ENCODE measurements around the gene MED20. TPM values are rescaled to one million over a fixed set of nuclear protein-coding genes. Genes with fewer than 3 reads are reported as not detected.
A peak's percentile ranks its signal among the peaks of the same experiment; 100 is the strongest.

Gene MED20
- total RNA-seq, 2 experiments from 2014 or later = 24.0 to 27.4 TPM

DNA sequence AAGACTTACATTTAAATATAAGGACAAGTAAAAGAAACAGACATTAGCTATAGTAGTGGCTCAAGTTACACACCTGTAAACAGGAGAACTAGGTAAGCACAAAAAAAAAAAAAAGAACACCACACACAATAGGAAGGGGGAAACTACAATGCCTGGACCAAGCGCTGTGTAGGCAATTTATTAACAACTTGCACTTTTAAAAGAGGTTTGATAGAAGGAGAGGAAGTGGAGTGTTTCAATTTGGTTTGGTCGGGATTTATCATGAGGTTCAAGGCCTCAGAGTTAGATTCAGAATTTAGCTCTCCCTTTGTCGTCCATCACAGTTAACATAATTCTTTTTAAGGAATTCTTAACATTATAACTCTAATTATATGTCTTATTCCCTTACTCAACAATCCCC lies 24.7 kb downstream of the MED20 start:
- Mint-ChIP-seq H3K9me3 (no peaks in the 10 kb centered on the region), H3K4me1 (ENCODE audit: low read depth) (peaks cover 11% of the 10 kb centered on the region), H3K27ac (peak overlapping the region; percentile 91), H3K27me3 (ENCODE audit: low read depth) (no peaks in the 10 kb centered on the region), H3K4me3 (no peak overlapping the region), H3K36me3 (ENCODE audit: low read depth) (no peaks in the 10 kb centered on the region)
- DNase-seq = no peak
- intact Hi-C loops (cut with micrococcal nuclease) = no loop called here
- CTCF ChIA-PET = interaction anchor here (0.5 to 1.8 kb wide), 6 partner anchors 25 to 688 kb away, joined by 3 to 10 read pairs (median 4); partner anchors contain the start of genes BYSL and MED20

- Mint-ChIP-seq H3K27me3 (ENCODE audit: low read depth) (no peaks in the 10 kb centered on the region), H3K9me3 (no peaks in the 10 kb centered on the region), H3K36me3 (ENCODE audit: low read depth) (no peaks in the 10 kb centered on the region), H3K4me1 (ENCODE audit: low read depth) (peaks cover 11% of the 10 kb centered on the region), H3K4me3 (no peak within 1 kb of the TSS), H3K27ac (peak within 1 kb of the TSS; percentile 91)
- CTCF ChIA-PET = interaction anchor here (0.6 to 1.8 kb wide), 6 partner anchors 26 to 153 kb away, joined by 3 to 10 read pairs (median 4); partner anchors contain the start of genes BYSL and MED20
- peak; percentile 93 for DNase-seq
- intact Hi-C loops (cut with micrococcal nuclease) = loop anchor here (1.0 to 2.0 kb wide), 5 partner anchors 26 to 149 kb away; partner anchors contain the start of genes BYSL, MED20 and TOMM6
Observed at GRCh38 chr6:41895300-41896233, 25.4 kb downstream of the MED20 start, which contains the start of gene USP49. Gene USP49, minus strand, starts transcription at chr6:41895375. Its CDS starts 88,392 bp downstream, at chr6:41806983.

GRCh38 chr6:41894366-41895299 lies 26.3 kb downstream of the MED20 start:
- intact Hi-C loops (cut with micrococcal nuclease) = loop anchor here (1.0 to 2.0 kb wide), 5 partner anchors 27 to 150 kb away; partner anchors contain the start of genes BYSL, MED20 and TOMM6
- peak; percentile 42 for DNase-seq
- Mint-ChIP-seq H3K36me3 (ENCODE audit: low read depth) (no peaks in the 10 kb centered on the region), H3K27me3 (ENCODE audit: low read depth) (no peaks in the 10 kb centered on the region), H3K27ac (no peak overlapping the region), H3K9me3 (no peaks in the 10 kb centered on the region), H3K4me3 (no peak overlapping the region), H3K4me1 (ENCODE audit: low read depth) (peaks cover 11% of the 10 kb centered on the region)
- CTCF ChIA-PET = interaction anchor here (0.6 to 1.8 kb wide), 2 partner anchors 26 to 150 kb away, joined by 3 to 4 read pairs; partner anchors contain the start of gene MED20

DNA sequence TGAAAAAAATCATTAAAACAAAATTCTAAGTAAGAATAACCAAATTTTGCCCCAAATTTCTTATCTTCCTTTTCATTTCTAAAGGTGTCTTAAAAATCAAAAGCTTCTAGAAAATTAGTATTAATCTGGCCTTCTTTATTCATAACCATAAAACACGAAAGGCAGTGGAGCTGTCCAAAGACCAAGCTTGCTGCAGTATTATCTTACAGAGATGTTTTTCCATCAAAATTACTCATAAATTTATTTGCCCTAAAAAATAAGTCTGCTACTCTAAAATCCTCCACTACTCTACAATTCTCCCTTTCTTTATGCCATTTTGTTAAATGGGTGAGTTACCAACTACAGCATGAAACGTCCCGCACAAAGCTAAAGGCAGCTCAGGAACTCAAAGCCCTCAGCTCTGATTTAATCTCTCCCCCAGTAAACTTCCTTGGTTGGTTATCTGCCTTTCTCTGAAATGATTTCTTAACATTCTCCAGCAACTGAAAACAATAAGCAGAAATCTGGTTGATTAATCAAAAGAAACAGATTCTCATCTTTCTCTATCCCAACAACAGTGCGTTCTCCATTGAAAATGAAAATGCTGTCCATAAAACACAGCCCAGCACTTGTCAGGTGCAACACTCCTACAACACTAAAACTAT lies 27.9 kb downstream of the MED20 start:
- Mint-ChIP-seq H3K4me3 (no peak overlapping the region), H3K4me1 (ENCODE audit: low read depth) (peaks cover 11% of the 10 kb centered on the region), H3K27me3 (ENCODE audit: low read depth) (no peaks in the 10 kb centered on the region), H3K9me3 (no peaks in the 10 kb centered on the region), H3K27ac (no peak overlapping the region), H3K36me3 (ENCODE audit: low read depth) (no peaks in the 10 kb centered on the region)
- CTCF ChIA-PET = interaction anchor here (0.8 to 1.8 kb wide), 6 partner anchors 28 to 288 kb away, joined by 3 to 5 read pairs (median 4); partner anchors contain the start of genes BYSL and MED20
- intact Hi-C loops (cut with micrococcal nuclease) = no loop called here
- DNase-seq = no peak

GRCh38 chr6:41887331-41887751 lies 33.6 kb downstream of the MED20 start:
- no peak overlapping the region for H3K4me3 Mint-ChIP-seq
- no peaks in the 10 kb centered on the region for H3K36me3 Mint-ChIP-seq (ENCODE audit: low read depth)
- no peaks in the 10 kb centered on the region for H3K27me3 Mint-ChIP-seq (ENCODE audit: low read depth)
- CTCF ChIA-PET = interaction anchor here (1.6 kb wide), 1 partner anchor 40 kb away, joined by 4 read pairs; no protein-coding TSS in a partner anchor
- H3K9me3 Mint-ChIP-seq = no peaks in the 10 kb centered on the region
- DNase-seq = no peak
- intact Hi-C loops (cut with micrococcal nuclease) = no loop called here
- no peaks in the 10 kb centered on the region for H3K4me1 Mint-ChIP-seq (ENCODE audit: low read depth)
- H3K27ac Mint-ChIP-seq = no peak overlapping the region

DNA sequence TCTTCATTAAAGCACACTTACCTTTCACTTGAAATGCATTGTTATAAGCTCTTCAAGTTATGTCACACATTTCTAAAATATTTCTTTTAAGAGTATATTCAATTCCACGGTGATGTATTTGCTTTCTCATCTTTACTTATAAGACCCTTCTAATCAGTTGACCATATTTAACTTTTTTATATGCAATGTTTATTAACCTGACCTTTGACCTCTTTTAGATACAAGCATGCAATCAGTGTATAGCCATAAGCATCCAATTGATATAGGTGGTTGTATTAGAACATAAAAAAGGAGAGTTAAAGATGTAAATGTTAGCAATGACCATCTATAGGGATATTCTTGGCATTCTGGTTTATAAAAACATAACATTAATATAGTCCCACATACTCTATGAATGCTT lies 35.0 kb downstream of the MED20 start:
- Mint-ChIP-seq H3K36me3 (ENCODE audit: low read depth) (no peaks in the 10 kb centered on the region), H3K9me3 (no peaks in the 10 kb centered on the region), H3K4me1 (ENCODE audit: low read depth) (no peaks in the 10 kb centered on the region), H3K27ac (no peak overlapping the region), H3K27me3 (ENCODE audit: low read depth) (no peaks in the 10 kb centered on the region), H3K4me3 (no peak overlapping the region)
- intact Hi-C loops (cut with micrococcal nuclease) = no loop called here
- CTCF ChIA-PET = interaction anchor here (1.6 kb wide), 1 partner anchor 39 kb away, joined by 4 read pairs; no protein-coding TSS in a partner anchor
- DNase-seq = no peak

DNA sequence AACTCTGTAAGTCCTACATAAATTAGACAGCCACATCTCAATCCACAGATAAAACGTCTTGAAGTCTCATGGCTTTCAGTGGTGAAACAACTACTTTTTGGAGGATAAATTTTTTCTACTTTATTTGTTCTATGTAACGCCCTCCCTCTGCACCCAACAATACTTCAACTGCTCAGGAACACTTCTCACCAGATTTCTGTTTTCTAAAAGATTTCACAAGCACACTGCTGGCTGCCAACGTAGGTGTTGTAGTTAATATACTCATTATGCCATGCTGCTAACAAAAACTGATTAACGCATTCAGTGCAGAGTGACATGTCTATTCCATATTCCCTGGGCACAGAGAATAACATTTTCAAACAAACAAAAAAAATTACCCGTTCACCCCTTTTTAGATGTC lies 36.0 kb downstream of the MED20 start:
- no peak overlapping the region for H3K4me3 Mint-ChIP-seq
- no peaks in the 10 kb centered on the region for H3K4me1 Mint-ChIP-seq (ENCODE audit: low read depth)
- H3K36me3 Mint-ChIP-seq (ENCODE audit: low read depth) = no peaks in the 10 kb centered on the region
- CTCF ChIA-PET = no interaction called here
- no peak overlapping the region for H3K27ac Mint-ChIP-seq
- H3K27me3 Mint-ChIP-seq (ENCODE audit: low read depth) = no peaks in the 10 kb centered on the region
- no peak for DNase-seq
- no peaks in the 10 kb centered on the region for H3K9me3 Mint-ChIP-seq
- intact Hi-C loops (cut with micrococcal nuclease) = no loop called here

DNA sequence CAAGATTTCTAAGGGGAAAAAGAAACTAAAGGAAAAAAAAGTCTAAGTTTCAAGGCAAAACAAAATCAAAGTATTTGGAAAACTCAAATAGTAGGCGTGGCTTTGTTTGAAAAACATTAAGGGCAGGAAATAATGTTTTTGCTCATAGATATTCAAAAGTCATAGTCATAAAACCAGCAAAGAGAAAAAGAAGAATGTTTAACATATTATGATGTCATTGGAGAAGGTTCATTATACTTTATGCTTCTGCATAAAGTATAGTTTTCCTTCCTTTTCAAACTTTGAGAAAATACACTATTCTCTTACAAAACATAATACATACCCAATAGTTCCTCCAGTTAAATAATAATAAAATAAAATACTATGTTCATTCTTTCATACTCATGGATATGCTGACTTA lies 39.4 kb downstream of the MED20 start:
- Mint-ChIP-seq H3K27ac (no peak overlapping the region), H3K4me3 (no peak overlapping the region), H3K36me3 (ENCODE audit: low read depth) (no peaks in the 10 kb centered on the region), H3K9me3 (no peaks in the 10 kb centered on the region), H3K4me1 (ENCODE audit: low read depth) (no peaks in the 10 kb centered on the region), H3K27me3 (ENCODE audit: low read depth) (no peaks in the 10 kb centered on the region)
- CTCF ChIA-PET = no interaction called here
- DNase-seq = no peak
- intact Hi-C loops (cut with micrococcal nuclease) = no loop called here

DNA sequence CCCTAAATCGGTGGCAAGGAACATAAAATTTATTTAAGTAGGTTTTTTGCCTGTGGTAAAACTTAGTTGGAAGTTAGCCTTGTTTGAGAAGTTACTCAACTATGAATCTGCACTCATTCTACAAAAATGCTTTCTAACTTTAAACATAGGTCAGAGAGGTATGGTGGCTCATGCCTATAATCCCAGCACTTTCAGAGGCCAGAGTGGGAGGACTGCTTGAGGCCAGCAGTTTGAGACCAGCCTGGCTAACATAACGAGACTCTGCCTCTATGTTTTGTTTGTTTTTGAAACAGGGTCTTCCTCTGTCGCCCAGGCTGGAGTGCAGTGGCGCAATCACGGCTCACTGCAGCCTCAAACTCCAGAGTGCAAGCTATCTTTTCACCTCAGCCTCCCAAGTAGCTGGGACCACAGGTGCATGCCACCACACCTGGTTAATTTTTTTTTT lies 42.0 kb downstream of the MED20 start:
- intact Hi-C loops (cut with micrococcal nuclease) = no loop called here
- H3K36me3 Mint-ChIP-seq (ENCODE audit: low read depth) = no peaks in the 10 kb centered on the region
- no peak overlapping the region for H3K4me3 Mint-ChIP-seq
- no peaks in the 10 kb centered on the region for H3K9me3 Mint-ChIP-seq
- no peaks in the 10 kb centered on the region for H3K4me1 Mint-ChIP-seq (ENCODE audit: low read depth)
- H3K27ac Mint-ChIP-seq = no peak overlapping the region
- no peak for DNase-seq
- H3K27me3 Mint-ChIP-seq (ENCODE audit: low read depth) = no peaks in the 10 kb centered on the region
- CTCF ChIA-PET = interaction anchor here (0.6 kb wide), 1 partner anchor 51 kb away, joined by 3 read pairs; no protein-coding TSS in a partner anchor

- Mint-ChIP-seq H3K4me1 (ENCODE audit: low read depth) (no peaks in the 10 kb centered on the region), H3K27ac (no peak overlapping the region), H3K4me3 (no peak overlapping the region), H3K36me3 (ENCODE audit: low read depth) (no peaks in the 10 kb centered on the region), H3K9me3 (no peaks in the 10 kb centered on the region), H3K27me3 (ENCODE audit: low read depth) (no peaks in the 10 kb centered on the region)
- no peak for DNase-seq
- intact Hi-C loops (cut with micrococcal nuclease) = no loop called here
- CTCF ChIA-PET = no interaction called here
Observed at GRCh38 chr6:41878246-41878645, 42.7 kb downstream of the MED20 start.

GRCh38 chr6:41877051-41877680 lies 43.8 kb downstream of the MED20 start:
- Mint-ChIP-seq H3K36me3 (ENCODE audit: low read depth) (no peaks in the 10 kb centered on the region), H3K4me3 (no peak overlapping the region), H3K27ac (no peak overlapping the region), H3K9me3 (no peaks in the 10 kb centered on the region), H3K27me3 (ENCODE audit: low read depth) (no peaks in the 10 kb centered on the region), H3K4me1 (ENCODE audit: low read depth) (no peaks in the 10 kb centered on the region)
- no peak for DNase-seq
- CTCF ChIA-PET = interaction anchor here (0.7 kb wide), 1 partner anchor 602 kb away, joined by 3 read pairs; no protein-coding TSS in a partner anchor
- intact Hi-C loops (cut with micrococcal nuclease) = no loop called here
